Ascending aorta (tissue), 2 donors: ENCODE data around the gene RNASE12. TPM values are rescaled to one million over a fixed set of nuclear protein-coding genes. Genes with fewer than 3 reads are reported as not detected.
A peak's percentile ranks its signal among the peaks of the same experiment; 100 is the strongest.

Source experiments
- DNase-seq, 2 donors: peaks; one replicate each; pipeline ENCODE4 v3.0.0-alpha.2; 2019; ENCODE audit warnings: low spot score in 2 of 2
- H3K27ac ChIP-seq, 2 donors: fragments of 200-600 bp; sonication (generic); one replicate each; pipeline ENCODE4 v1.5.1; 2016 to 2017; ENCODE audit warnings: mild to moderate bottlenecking in 1 of 2
- H3K27me3 ChIP-seq: fragments of 200-600 bp; sonication (generic); one replicate; pipeline ENCODE4 v1.5.1; 2017
- H3K36me3 ChIP-seq, 2 donors: fragments of 200-600 bp; sonication (generic); one replicate each; pipeline ENCODE4 v1.5.1; 2016
- H3K4me1 ChIP-seq, 2 donors: fragments of 200-600 bp; sonication (generic); one replicate each; pipeline ENCODE4 v1.5.1; 2016 to 2017; ENCODE audit warnings: mild to moderate bottlenecking in 1 of 2
- H3K4me3 ChIP-seq, 2 donors: fragments of 200-600 bp; sonication (generic); one replicate each; pipeline ENCODE4 v1.5.1; 2016 to 2017; ENCODE audit warnings: mild to moderate bottlenecking in 1 of 2
- H3K9me3 ChIP-seq, 2 donors: fragments of 200-600 bp; sonication (generic); one replicate each; pipeline ENCODE4 v1.5.1; 2016
- intact Hi-C: fragments of 100-400 bp; cut with DNase I; formaldehyde crosslinking; loops from one replicate; pipeline ENCODE4 v1.15.1; 2023
- total RNA-seq: library from RNA; depleted of rRNA; stranded (reverse); fragments of >200 nt; gene quantifications from one replicate; pipeline ENCODE4 v1.1.0, GENCODE V29; 2016
- TF ChIP-seq, protein P1 (sequence below), 3 experiments: fragments of 200-600 bp in 2 of 3; fragments of 450-650 bp in 1 of 3; sonication (generic) in 2 of 3; IDR thresholded peaks; one replicate each; pipeline ENCODE4 v1.5.1; 2016 to 2019; ENCODE audit warnings: antibody characterized with exemption in 3 of 3, mild to moderate bottlenecking in 1 of 3, moderate library complexity in 1 of 3

The RNASE12 gene
- total RNA-seq, 1 donor from 2014 or later, result not detected

DNA sequence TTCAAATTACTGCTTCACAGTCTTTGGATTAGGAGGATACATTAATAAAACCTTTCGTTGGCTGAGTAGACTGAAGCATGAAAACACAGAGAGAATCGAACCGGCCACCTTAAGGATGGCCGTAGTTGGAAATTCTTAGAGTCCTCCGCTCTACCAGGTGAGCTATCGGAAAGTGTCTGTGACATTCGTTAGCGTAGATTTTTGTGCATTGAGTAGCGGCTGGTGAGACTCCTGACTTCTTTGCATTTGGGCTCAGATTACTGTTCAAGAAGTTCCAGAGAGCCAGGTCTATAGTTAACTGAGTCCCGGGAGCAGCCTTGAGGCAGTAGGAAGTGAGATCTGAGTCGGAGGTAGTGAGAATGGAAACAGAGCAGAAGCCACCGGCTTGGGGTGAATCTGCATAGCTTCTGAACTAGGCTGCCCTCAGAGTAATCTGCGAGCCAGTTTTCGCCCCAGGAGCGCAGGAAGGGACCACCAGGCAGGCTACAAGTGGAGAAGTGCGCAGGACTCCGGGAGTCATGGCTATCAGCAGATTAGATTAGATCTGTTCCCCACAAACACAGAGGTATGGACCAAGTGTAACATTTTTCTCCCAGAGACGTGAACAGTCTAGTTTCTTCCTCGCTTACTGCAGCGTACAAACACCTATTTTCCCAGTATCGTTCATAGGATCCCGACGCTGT is 39.3 kb upstream of the RNASE12 start:
- no peaks in the 10 kb centered on the region for H3K36me3 ChIP-seq
- no peaks in the 10 kb centered on the region for H3K9me3 ChIP-seq
- intact Hi-C loops, result loop anchor here (5.0 kb wide), 1 partner anchor 342 kb away; no protein-coding TSS in a partner anchor
- TF ChIP-seq, protein P1, sequence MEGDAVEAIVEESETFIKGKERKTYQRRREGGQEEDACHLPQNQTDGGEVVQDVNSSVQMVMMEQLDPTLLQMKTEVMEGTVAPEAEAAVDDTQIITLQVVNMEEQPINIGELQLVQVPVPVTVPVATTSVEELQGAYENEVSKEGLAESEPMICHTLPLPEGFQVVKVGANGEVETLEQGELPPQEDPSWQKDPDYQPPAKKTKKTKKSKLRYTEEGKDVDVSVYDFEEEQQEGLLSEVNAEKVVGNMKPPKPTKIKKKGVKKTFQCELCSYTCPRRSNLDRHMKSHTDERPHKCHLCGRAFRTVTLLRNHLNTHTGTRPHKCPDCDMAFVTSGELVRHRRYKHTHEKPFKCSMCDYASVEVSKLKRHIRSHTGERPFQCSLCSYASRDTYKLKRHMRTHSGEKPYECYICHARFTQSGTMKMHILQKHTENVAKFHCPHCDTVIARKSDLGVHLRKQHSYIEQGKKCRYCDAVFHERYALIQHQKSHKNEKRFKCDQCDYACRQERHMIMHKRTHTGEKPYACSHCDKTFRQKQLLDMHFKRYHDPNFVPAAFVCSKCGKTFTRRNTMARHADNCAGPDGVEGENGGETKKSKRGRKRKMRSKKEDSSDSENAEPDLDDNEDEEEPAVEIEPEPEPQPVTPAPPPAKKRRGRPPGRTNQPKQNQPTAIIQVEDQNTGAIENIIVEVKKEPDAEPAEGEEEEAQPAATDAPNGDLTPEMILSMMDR (IDR thresholded peaks at IDR 0.05), result no peak
- peaks cover 4 to 12% of the 10 kb centered on the region in 2 donors for H3K4me1 ChIP-seq
- H3K27ac ChIP-seq, result peak overlapping the region in 1 of 2 donors; percentile 29
- no peak for DNase-seq
- no peaks in the 10 kb centered on the region for H3K27me3 ChIP-seq
- peak overlapping the region; percentile 36 to 58 for H3K4me3 ChIP-seq

DNA sequence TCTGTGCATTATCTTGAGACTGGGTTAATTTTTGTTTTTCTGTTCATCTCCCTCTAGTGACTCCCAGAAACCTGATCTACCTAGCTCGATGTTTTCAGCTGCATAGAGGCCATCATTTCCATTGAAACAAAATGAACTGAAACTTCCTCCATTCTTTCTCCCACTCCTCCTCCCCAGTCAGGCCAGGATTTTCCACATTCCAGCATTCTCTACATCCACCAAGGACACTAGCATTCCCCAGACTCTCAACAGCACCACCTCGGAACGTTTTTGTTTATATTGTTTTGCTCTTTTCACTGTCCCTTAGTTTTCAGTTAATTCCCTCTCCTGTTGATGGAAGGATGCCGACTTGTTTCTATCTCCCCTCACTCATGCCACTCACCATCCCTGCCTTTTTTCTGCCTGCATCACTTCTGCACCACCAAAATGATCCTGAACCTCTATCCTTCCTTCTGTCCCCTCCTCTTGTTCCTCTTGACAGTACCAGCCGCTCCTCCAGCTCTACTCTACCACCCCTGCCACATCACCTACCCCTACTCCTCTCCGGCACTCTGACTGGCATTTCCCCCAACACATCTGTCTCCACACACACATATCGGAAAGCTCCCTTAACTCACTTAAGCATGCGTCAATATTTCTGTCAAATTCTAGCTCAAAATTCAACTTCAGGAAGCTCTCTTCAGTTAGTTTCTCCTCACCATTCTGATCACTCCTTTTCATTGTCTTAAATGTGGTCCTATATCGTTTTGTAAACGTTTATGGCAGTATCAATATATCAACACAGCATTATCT is 37.1 kb upstream of the RNASE12 start:
- Histone ChIP-seq H3K27me3 (no peaks in the 10 kb centered on the region), H3K4me1 (peaks cover 4 to 12% of the 10 kb centered on the region in 2 donors)
- intact Hi-C loops, result no loop called here

DNA sequence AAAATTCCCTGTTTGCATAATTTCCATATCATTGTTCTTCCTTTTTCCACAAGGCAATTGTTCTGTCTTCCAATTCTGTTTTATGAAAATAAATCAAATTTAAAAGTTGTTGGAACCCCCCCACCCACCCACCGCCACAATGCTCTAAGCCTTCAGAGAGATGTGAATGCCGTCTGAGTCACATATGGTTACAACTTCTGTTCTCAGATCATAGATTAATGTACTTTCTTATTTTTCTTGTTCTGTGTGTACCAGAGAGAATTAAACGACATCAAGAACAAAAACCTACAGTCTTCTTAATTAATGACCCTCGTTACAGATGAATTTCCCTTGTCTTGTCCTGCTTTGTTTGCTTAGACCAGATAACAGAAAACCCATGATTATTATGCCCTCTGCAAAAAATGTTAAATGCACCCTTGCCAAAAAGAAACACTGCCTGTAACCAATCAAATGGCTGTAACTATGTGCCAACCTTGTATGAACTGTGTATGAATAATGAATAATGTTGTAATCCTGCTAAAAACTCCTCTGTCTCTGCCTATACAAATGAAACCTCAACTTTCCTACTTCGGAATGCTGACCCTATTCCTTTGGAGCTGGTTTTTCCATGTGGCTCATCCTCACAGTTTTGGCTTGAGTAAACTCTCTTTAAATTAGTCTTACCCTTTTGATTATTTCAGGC is 36.3 kb upstream of the RNASE12 start:
- Histone ChIP-seq H3K36me3 (no peaks in the 10 kb centered on the region), H3K4me1 (peaks cover 6 to 12% of the 10 kb centered on the region in 2 donors), H3K27ac (no peak overlapping the region), H3K27me3 (no peaks in the 10 kb centered on the region), H3K9me3 (no peaks in the 10 kb centered on the region), H3K4me3 (no peak overlapping the region)
- TF ChIP-seq, protein P1 (IDR thresholded peaks at IDR 0.05), result no peak
- intact Hi-C loops, result no loop called here
- DNase-seq, result no peak

More for the DNA sequence above, 37.1 kb upstream of the RNASE12 start:
- no peak for DNase-seq
- no peaks in the 10 kb centered on the region for H3K36me3 ChIP-seq
- H3K4me3 ChIP-seq, result no peak overlapping the region
- TF ChIP-seq, protein P1 (IDR thresholded peaks at IDR 0.05), result no peak
- no peaks in the 10 kb centered on the region for H3K9me3 ChIP-seq
- H3K27ac ChIP-seq, result no peak overlapping the region

DNA sequence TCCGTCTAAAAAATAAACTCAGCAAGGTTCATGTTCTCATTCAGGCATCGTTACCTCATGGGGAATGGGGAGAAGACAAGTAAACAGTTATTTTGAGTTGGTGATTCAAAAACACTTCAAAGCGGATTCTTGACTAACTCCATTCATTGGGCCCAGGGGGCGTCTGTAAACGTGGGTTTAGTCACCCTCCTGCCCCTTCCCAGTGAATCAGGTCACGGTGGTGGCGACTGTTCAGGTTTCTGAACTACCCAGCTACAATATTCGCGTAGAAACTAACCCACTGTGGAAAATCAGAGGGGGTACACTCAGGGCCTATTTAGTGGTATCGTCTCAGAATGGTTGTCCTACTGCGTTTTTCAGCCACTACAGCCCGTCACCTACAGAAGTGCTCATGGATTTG is 35.1 kb upstream of the RNASE12 start:
- TF ChIP-seq, protein P1 (IDR thresholded peaks at IDR 0.05), result no peak
- no peak for DNase-seq
- peak overlapping the region in 1 of 2 donors; percentile 57 for H3K4me3 ChIP-seq
- intact Hi-C loops, result no loop called here
- H3K36me3 ChIP-seq, result no peaks in the 10 kb centered on the region
- H3K27me3 ChIP-seq, result no peaks in the 10 kb centered on the region
- no peaks in the 10 kb centered on the region for H3K9me3 ChIP-seq
- peaks cover 3 to 5% of the 10 kb centered on the region in 2 donors for H3K4me1 ChIP-seq
- H3K27ac ChIP-seq, result no peak overlapping the region

DNA sequence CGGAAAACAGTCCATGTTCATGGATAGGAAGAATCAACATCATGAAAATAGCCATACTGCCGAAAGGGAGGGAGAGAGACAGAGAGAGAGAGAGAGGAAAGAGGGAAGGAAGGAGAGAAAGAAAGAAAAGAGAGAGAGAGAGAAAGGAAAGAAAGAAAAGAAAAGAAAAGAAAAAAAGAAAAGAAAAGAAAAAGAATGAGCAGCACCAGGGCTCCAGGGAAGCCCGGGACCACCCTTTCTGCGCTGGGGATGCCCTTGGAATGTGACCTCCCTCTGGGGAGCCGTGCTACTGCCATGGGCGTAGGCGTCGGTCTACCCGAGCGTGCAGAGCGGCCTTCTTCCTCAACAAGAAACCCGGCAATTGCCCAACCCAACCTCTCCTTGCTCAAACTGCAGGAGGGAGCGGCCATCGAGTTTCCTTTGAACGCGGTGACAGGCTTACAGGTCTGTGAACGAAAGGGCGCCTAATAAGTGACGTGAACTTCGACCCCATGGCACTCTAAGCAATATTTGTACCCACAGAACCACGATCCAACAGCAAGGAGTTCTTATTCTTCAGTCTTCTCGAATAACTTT is 33.4 kb upstream of the RNASE12 start:
- Histone ChIP-seq H3K4me1 (peaks cover 0 to 3% of the 10 kb centered on the region in 2 donors), H3K36me3 (no peaks in the 10 kb centered on the region), H3K27ac (peak overlapping the region in 1 of 2 donors; percentile 43), H3K27me3 (no peaks in the 10 kb centered on the region), H3K4me3 (peak overlapping the region; percentile 12 to 57), H3K9me3 (no peaks in the 10 kb centered on the region)
- intact Hi-C loops, result loop anchor here (1.0 kb wide), 1 partner anchor 11 kb away; no protein-coding TSS in a partner anchor
- peak in 1 of 2 donors; percentile 79 for DNase-seq
- TF ChIP-seq, protein P1 (IDR thresholded peaks at IDR 0.05), result no peak
